HG02759 (cell line): ENCODE data around the gene IKZF2.

Experiments
- ATAC-seq: cut with Tn5 transposase; IDR thresholded peaks from one replicate; pipeline ENCODE4 v1.9.1; 2021; ENCODE audit warnings: mild to moderate bottlenecking, moderate library complexity; ENCODE audit not compliant: unreplicated experiment

Gene IKZF2

GRCh38 chr2:212968284-212969081 is 182.9 kb downstream of the IKZF2 start:
- peak; percentile 68 for ATAC-seq

GRCh38 chr2:212966884-212967283 is 184.5 kb downstream of the IKZF2 start:
- ATAC-seq: no peak

GRCh38 chr2:212962691-212963090 is 188.7 kb downstream of the IKZF2 start:
- ATAC-seq: no peak

- ATAC-seq: no peak
Measured at GRCh38 chr2:212961255-212961654, 190.2 kb downstream of the IKZF2 start.

- no peak for ATAC-seq
Measured at GRCh38 chr2:212960336-212960735, 191.1 kb downstream of the IKZF2 start.

DNA sequence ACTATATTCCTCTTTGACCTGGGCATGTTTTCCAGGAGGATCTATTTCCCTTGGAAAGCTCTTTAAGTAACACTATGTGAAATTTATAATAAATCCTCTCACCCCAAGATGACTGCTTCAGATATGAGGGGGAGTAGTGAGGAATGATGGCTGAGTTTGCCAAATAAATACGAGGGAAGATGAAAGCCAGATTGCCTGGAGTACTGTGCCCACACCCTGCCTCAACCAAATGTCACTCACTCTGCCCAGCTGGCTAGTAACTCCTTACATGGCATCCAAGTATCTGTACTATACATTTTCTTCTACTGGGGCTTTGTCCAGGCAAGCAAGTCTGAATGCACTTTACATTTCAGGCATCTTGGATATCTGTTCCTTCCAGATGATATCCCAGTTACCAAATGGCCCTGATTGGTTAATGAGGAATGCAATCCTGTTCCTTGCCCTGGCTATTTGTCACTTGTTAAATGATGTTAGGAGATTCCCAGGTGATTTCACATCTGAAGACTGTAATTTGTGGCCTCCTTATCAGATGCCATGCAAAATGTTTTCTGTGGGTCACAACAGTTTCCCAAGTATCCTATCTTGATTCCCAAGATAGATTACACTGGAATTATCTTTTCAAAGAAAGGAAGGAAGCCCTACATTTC is 191.8 kb downstream of the IKZF2 start:
- ATAC-seq: no peak

- ATAC-seq: no peak
Measured at GRCh38 chr2:212958757-212959295, 192.6 kb downstream of the IKZF2 start.

DNA sequence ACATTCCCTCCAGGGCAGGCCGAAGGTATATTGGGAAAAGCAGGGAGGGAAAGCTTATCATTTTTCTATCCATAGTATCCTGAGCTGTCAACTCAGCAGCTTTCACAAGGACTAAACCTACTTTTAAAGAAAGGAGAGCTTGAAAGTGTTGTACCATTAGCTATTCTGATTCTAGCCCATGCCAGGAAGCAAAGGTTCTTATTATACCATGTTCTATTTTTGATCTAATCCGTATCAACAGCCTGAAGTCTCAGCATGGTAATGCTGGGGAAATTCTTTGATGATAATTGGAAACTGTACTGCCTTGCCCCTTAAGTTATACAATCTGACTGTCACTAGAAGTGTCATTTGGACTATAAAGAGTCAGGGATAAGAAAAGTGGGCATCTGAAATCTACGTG is 193.3 kb downstream of the IKZF2 start:
- ATAC-seq: no peak

GRCh38 chr2:212957624-212958023 is 193.8 kb downstream of the IKZF2 start:
- no peak for ATAC-seq

- no peak for ATAC-seq
Measured at GRCh38 chr2:212956665-212957607, 194.5 kb downstream of the IKZF2 start.

DNA sequence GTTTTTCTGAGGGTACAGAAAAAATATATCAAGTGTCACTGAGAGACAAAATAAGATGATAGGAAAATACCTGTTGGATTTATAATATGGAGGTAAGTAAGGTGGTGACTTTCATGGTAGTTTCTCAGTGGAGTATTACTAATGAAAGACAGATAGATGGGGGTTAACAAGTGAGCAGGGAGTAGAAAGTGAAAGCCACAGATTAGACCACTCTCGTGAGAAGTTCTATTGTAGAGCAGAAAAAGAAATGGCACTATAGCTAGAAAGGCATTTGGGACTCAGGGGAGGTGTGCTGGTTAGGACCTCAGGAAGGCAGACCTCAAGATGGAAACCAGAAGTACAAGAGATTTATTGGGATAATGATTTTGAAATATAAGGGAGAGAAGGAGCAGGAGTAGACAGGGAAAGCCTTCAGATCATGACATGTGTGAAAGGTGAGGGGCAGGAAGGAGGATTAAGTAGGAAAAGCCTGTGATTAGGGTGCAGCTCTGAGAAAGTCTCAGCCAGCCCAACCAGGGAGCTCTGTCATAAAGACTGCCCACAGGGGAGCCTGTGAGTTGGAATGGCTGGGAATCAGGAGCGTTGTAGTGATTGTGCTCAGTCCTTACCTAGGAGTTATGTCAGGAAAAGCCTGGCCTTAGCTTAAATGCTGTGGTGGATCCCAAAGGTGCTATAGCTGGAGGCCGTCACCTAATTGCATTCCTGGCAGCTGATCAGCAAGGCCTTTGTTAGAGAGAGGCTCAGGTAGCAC is 198.1 kb downstream of the IKZF2 start:
- peak; percentile 91 for ATAC-seq

DNA sequence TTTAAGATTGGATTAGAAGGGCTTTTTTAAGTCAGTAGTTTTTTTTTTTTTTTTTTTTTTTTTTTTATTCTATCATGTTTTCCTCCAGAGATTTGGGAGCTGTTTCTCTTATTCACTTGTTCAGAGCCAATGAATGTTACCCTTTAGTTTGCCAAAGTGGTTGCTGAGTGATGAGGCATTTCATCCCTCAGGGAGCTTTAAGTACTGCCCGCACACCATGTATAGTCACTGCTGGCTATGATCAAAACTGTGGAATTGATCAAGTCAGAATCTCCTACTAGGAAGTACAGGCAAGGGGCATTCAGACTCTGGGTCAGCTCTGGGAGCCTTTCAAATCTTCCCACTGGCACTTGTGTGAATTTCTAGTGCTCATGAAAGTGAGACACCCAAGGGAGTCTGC is 201.6 kb downstream of the IKZF2 start:
- ATAC-seq: no peak
